OCI-LY1 (cell line): ENCODE data around the gene BBS2.

Source experiments
- CTCF ChIP-seq: fragments of 200-600 bp; sonication (generic), shearing (Covaris generic); IDR thresholded peaks from 2 replicates; pipeline ENCODE4 v1.5.1; 2017; ENCODE audit warnings: mild to moderate bottlenecking, antibody characterized with exemption, low read length, moderate library complexity, mixed read lengths
- EZH2 ChIP-seq: fragments of 200-600 bp; sonication (generic), shearing (Covaris generic); IDR thresholded peaks from 2 replicates; pipeline ENCODE4 v1.8.0; 2017; ENCODE audit warnings: borderline replicate concordance, mixed run types, mild to moderate bottlenecking, antibody characterized with exemption, low read length, moderate library complexity, mixed read lengths

GRCh38 chr16:56462064-56462796 is 57.6 kb downstream of the BBS2 start:
- no peak for TF ChIP-seq CTCF
- no peak for TF ChIP-seq EZH2
